LNCAP (cell line): Measurements from ENCODE around the gene FBLN1.

Source experiments
- CTCF ChIP-seq: fragments of 450-650 bp; IDR thresholded peaks from 2 replicates; pipeline ENCODE4 v1.5.1; 2017; ENCODE audit warnings: mild to moderate bottlenecking

FBLN1 gene

DNA sequence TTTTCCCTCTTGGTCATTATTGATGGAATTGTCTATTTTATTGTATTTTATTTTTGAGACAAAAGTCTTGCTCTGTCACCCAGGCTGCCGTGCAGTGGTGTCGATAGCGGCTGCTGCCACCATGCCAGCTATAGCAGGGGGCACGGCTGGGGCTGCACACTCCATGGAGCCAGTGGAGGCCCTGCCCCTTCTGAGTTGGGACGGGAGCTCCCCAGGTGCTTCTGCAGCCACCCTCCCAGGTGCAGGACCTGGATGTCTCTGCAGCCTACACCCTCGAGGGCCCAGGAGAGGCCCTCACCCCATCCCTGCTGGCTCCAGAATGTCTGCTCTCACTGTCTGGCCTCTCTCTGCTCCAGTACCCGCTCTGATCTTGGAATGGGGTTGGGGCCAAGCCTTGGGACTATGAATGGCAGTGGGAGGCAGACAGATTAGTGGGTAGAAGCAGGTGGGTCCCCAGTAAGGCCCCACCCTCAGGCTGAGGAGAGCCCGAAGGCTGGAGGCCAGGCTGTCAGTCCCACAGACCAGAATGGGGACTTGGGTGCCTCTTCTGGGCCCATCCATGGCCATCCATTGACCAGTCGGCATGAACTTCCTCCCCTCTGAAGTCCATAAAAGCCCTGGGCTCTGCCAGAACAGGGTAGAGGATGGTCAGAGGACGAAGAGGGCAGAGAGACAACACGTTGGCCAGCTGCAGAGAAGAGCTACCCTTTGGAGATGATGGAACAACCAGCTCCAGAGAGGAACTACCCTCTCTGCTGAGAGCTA lies 119.3 kb downstream of the FBLN1 start:
- no peak for TF ChIP-seq CTCF

- no peak for TF ChIP-seq CTCF
Observed at GRCh38 chr22:45626198-45626651, 123.5 kb downstream of the FBLN1 start.

- no peak for TF ChIP-seq CTCF
Observed at GRCh38 chr22:45627489-45628233, 125.0 kb downstream of the FBLN1 start.

DNA sequence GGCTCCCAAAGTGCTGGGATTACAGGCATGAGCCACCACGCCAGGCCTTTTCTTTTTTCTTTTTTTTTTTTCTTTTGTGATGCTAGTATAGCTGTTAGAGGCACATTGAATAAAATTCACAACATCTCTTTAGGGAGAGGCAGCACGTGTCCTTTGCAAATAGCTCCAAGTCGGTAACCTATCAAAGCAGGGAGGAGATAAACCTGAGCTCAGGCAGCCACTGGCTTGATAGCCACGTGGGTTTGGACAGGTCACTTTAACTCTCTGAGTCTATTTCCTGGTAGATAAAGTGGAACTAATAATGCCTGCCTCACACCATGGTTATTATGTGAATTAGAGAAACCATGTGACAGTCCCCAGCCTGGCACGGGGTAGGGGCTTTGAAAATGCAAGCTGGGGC lies 125.8 kb downstream of the FBLN1 start:
- no peak for TF ChIP-seq CTCF

GRCh38 chr22:45629469-45630089 lies 126.9 kb downstream of the FBLN1 start:
- TF ChIP-seq CTCF = no peak

GRCh38 chr22:45630436-45630835 lies 127.8 kb downstream of the FBLN1 start:
- TF ChIP-seq CTCF = no peak

GRCh38 chr22:45631140-45631840 lies 128.6 kb downstream of the FBLN1 start:
- TF ChIP-seq CTCF = no peak
